Measurements from ENCODE around the gene A4GALT.
"Not testable (repeated sequence)": the region's sequence is repeated elsewhere in the genome, so short reads cannot be mapped to it uniquely, and the experiment has no call there.

A4GALT gene, protein sequence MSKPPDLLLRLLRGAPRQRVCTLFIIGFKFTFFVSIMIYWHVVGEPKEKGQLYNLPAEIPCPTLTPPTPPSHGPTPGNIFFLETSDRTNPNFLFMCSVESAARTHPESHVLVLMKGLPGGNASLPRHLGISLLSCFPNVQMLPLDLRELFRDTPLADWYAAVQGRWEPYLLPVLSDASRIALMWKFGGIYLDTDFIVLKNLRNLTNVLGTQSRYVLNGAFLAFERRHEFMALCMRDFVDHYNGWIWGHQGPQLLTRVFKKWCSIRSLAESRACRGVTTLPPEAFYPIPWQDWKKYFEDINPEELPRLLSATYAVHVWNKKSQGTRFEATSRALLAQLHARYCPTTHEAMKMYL

DNA sequence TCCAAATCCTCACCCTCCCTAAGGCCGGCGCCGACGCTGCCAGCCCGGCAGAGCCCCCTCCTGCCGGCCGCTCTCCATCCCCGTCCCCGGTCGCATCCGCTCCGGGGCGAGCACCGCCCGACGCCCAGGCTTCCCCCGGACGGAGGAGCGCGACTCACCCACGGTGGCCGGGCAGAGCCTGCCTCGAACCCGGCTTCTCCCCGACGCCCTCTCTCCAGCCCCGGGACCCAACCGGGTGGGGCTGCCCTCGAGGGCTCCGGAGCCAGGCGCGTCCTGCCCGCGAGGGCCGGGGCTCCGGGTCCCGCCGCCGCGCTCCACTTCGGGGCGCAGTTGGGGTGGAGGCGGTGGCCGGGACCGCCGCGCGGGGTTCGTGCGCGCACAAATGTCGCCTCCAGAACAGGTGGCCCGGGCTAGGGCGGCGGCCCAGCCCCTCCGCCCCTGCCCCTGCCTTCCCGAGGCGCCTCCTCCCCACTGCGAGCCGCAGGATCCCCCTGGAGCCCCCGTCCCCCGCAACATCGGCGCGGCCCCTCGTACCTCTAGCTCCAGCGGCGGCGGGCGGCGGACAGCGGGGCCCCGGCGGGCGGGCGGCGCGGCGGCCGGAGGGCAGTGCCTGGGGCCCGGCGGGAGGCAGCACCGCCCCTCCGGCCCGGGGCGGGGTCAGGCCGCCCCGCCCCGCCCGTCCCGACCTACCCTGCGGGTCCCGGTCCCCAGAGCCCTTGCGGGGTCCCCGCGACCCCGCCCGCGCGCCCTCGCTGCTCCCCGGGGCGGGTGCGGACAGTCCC lies at the start of gene A4GALT:
Gene A4GALT, minus strand, starts transcription at position 608 of the 782 bp plus-strand sequence. CDS start 26,919 bp downstream, outside the sequence.
- DNase-seq (ENCODE audit: low read depth), result no peak

DNA sequence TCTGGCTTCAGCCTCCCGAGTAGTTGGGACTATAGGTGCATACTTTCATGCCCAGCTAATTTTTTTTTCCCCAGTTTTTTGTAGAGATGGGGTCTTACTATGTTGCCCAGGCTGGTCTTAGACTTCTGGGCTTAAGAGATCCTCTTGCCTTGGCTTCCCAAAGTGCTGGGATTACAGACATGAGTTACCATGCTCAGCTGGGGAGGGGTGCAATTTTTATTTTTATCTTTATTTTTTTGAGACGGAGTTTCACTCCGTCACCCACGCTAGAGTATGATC lies 49.7 kb upstream of the A4GALT start:
- DNase-seq (ENCODE audit: low read depth), result no peak

DNA sequence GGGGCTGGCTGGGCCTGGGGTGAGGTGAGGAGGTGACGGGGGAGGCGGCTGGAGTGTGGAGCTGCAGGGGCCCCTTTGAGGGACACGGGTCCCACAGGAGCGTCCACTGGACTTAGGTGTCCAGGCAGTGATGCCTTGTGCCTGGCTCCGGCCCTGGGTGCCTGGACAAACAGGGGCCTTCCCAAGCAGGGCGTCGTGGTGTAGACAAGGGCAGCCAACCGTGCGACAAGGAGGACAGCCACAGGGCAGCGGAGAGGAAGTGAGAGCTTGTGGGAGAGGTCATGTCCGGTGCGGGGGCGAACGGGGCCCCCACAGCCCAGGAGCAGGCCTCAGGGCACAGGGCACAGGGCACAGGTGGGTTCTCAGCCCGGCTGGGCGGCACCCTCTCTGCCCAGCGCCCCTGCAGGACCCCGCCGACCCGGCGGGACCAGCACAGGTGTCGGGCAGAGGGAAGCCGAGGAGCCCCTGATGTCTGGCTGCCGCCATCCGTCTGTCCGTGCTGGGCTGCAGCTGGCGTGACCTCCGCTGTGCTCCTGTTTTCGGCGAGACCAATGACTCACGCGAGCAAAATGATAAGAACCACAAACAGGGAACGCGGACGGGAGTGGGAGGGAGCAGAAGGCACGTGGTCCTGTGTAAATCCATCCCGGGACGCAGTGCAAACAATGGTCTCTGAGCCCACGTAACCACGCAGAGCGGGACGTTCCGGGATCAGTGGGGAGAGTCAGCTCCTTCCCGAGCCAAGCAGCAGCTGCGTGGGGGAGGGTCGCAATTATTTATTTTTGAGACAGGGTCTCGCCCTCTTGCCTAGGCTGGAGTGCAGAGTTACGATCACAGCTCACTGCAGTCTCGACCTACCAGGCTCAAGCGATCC lies 49.1 kb upstream of the A4GALT start:
- DNase-seq (ENCODE audit: low read depth), result no peak

DNA sequence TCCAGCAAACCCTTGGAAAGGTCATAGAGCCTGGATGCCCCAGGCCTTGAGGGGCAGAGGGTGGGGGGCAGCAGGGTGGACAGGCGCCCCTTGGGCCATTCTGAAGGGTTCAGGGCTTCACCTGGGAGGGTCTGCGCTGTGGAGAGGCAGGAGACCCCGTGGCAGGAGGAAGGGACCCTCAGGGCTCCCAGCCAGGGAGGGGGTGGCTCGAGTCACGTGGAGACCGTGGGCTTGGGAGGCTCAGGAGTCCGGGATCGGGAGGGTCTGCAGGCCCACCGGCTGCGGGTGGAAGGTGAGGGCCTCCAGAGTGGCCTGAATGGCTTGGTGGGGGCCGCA lies 48.5 kb upstream of the A4GALT start:
- no peak for DNase-seq (ENCODE audit: low read depth)

DNA sequence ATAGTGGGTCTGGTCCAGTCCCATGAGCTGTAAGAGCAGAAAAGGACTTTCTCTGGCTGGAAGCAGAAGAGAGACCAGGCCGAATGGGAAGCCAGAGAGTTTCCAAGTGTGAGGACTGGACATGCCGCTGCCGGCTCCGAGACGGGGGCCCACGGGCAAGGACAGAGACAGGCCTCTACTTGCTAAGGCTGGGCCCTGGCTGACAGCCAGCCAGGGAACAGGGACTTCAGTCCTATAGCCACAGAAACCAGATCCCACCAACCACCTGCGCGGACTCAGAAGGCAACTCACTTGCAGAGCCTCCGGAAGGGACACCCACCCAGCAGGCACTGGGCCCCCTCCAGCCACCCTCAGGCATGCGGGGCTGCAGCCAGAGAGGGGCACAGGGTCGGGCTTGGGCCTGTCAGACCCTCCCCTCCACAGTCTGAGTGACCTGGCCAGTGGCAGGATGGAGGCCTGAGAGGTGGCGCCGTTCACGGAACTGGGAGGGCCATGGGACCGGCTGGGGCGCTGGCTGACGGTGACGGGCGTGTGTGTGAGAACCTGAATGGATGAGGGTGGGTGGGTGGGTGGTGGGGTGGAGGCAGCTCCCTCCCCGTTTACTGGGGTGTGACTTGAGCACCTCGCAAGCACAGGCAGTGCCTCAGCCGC lies 47.8 kb upstream of the A4GALT start:
- DNase-seq (ENCODE audit: low read depth), result no peak

DNA sequence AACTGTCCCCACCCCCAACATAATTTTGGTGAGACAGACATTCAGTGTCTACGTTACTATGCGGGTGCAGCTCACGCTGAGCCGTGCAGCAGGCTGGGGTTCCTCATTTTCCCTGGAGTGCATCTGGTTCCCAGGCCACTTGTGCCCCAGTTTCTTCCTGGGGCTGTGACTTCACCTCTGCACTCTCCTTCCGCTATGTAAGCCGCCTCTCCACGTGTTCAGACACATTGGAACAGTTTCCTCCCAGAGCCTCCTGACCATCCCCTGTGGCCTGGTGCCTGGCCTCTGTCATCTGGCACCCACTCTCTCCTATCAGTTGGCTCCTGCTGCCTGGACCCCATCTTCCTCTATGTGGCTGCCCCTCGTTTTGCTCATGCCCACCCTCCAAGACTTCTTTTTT lies 46.2 kb upstream of the A4GALT start:
- DNase-seq (ENCODE audit: low read depth), result no peak

DNA sequence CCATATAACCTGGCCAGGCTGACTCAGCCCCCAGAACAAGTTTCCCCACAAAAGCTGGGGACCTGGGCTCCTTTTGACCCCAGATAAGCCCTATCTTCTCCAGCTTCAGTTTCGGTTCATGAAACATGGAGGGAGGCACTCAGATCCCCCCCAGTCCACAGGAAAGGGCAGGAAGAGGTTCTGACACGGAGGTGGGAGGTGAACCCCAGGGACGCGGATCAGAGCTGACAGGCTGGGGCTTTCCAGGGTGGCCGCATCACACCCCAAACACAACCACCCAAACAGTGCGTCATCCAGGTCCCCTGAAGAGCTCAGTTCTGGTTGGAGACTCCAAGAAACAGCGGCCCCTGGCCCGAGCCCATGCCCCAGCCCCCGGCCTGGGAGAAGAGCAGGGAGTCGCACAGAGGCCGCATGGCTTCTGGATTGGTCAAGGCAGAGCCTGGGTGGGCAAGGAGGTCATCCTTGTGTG lies 44.3 kb upstream of the A4GALT start:
- DNase-seq (ENCODE audit: low read depth), result no peak

DNA sequence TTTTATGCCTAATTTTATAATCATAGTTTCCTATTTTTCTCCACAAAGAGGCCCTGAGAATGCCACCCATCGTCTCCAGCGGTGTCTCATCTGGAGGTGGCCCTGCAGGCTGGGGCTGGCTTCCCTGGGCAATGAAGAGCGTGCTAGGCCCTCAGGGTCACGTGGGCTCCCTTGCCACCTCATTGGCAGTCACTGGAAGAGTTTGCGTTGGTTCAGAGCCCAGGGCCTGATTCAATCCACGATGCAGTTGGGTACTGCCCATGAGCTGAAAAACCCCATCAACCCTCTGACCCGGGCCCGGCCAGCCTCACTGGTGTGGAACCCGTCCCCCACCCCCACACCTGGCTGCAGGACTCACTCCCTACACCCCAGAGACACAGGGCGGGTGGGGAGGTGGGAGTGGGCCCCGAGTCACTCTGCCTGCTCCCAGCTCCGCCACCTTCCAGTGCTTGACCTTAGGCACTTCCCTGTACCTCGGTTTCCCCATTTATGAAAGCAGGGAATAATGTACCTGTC lies 43.4 kb upstream of the A4GALT start:
- DNase-seq (ENCODE audit: low read depth), result no peak

DNA sequence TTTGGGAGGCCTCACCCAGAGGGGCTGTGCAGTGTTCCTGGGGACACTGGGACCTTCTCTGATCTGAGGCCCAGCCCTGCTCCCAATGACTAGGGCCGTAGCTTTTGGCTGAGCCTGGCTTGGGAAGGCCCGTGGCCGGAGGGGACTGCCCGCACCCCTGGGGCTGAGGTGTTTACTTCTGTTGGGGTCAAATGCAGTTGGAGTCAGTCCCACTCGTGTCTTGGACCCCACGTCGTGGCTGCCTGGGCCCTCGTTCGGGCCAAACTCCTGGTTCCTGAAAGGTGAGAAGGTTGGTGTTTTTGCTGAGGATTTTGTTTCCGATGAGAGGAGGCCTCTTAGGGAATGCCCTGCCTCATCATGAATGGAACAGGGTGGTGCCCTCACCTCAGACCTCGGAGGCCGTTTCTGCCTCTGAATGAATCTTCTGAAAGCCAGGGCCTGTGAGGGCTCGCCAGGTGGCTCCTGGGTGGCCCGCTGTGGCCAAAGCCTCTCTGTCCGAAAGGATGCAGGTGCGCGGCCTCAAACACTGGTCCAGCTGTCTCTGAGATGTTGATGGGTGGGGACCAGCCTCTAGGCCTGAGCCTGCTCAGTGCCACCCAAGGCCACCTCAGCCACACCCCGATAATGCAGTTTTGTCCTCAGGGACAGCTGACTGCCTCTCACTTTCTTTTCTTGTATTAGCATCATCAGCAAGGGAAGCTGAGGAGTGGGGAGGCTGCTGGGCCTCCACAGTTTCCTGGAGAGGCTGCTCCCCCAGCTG lies 40.3 kb upstream of the A4GALT start:
- no peak for DNase-seq (ENCODE audit: low read depth)

DNA sequence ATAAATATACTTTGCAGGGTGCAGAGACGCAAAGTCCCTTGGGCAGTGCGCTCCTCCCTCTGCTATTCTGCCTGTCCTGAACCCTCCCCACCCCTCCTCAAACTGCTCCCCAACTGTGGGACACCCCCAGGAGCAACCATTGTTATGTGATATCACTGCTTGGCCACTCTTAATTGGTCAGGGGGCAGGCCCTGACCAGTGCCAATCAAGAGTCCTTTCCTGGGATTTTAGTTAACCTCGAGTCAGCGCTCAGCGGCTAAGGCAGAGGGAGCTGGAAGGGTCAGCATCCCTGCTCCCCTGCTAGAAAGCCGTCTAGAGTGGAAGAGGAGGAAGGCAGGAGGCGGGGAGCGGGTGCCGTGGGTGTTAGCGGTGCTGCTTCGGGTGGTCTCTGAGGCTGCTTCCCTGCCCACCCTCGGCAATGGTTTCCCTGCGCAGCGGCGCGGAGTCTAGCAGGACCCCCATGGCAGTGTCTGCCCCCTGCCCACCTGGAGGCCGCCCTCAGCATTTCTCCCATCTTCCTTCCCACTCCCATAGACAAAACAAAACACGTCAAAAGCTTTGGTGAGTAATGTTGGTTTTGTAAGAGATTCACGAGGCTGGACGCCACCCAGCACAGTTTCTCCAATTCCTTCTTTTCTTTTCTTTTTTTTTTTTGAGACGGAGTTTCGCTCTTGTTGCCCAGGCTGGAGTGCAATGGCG lies 38.4 kb upstream of the A4GALT start:
- no peak for DNase-seq (ENCODE audit: low read depth)

DNA sequence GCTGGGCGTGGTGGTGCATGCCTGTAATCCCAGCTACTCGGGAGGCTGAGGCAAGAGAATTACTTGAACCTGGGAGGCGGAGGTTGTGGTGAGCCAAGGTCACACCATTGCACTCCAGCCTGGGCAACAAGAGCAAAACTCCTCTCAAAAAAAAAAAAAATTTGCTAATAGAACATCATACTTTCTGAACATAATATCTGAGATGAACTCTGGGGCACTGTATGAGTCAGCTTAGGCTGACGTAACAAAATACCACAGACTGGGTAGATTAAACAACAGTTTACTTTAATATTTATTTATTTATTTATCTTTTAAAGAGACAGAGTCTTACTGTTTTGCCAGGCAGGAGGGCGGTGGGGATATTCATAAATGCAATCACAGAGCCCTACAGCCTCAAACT lies 34.9 kb upstream of the A4GALT start:
- not testable (repeated sequence) for DNase-seq (ENCODE audit: low read depth)

DNA sequence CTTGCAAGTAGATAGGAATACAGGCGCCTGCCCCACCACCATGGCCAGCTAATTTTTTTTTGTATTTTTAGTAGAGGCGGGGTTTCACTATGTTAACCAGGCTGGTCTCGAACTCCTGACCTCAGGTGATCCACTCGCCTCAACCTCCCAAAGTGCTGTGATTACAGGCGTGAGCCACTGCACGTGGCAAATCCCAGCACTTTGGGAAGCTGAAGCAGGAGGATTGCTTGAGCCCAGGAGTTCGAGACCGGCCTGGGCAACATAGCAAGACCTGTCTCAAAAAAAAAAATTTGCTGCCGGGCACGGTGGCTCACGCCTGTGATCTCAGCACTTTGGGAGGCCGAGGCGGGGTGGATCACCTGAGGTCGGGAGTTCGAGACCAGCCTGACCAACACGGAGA lies 34.5 kb upstream of the A4GALT start:
- DNase-seq (ENCODE audit: low read depth), result not testable (repeated sequence)

DNA sequence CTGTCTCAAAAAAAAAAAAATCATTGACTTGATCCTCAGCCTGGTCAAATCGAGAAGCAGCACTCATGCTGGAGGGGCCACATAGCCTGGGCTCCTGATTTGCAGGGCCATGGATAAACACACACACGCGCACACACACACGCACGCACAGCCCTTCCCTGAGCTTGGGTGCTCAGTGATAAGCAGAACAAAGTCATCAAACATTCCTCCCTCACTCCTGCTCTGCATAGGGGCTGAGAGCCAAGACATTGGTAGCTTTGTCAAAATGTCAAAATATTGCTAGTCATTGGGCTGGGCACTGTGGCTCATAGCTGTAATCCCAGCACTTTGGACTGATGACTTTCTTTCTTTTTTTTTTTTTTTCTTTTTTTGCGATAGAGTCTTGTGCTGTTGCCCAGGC lies 34.0 kb upstream of the A4GALT start:
- DNase-seq (ENCODE audit: low read depth), result no peak

DNA sequence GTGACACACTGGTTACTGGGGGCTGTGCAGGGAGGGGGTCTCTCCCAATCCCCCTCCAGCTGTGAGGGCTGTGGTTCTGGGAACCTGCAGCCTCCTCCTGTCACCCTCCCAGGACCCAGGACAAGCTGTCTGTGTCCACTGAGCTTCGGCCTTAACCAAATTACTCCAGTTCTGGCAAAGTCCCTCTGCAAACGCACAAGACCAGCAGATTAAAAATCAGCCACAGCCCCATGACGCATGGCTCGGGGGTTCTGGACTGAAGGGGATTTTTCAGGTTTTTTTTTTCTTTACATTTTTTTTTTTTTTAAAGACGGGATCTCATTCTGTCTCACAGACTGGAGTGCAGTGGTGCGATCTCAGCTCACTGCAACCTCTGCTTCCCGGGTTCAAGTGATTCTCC lies 32.2 kb upstream of the A4GALT start:
- no peak for DNase-seq (ENCODE audit: low read depth)

DNA sequence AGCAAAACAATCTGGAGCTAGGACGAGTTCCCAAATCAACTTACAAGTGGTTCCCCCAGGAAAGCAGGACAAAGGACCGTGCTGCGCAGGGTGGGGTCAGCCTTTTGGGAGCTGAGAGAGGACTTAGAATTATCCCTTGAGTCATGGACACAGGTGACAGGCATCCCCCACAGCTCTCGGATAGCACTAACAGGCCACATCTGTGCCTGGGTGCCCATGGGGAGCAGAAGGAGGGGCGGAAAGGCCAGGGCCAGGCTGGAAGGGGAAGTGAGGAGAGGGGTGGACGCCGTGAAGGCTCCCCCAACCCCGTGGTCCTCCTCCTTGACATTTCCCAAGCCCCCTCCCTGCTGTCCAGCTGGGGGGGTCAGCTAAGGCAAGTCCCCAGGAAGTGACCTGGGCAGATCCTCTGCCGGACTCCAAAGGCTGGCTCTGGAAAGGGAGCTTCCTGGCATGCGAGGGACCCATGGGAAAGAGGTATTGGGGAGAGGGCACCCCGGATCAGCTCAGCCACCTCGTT lies 31.6 kb upstream of the A4GALT start:
- DNase-seq (ENCODE audit: low read depth), result no peak

DNA sequence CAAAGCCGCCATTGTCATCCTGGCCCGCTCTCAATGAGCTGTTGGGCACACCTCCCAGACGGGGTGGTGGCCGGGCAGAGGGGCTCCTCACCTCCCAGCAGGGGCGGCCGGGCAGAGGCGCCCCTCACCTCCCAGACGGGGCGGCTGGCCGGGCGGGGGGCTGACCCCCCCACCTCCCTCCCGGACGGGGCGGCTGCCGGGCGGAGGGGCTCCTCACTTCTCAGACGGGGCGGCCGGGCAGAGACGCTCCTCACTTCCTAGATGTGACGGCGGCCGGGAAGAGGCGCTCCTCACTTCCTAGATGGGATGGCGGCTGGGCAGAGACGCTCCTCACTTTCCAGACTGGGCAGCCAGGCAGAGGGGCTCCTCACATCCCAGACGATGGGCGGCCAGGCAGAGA lies 29.8 kb upstream of the A4GALT start:
- DNase-seq (ENCODE audit: low read depth), result not testable (repeated sequence)

DNA sequence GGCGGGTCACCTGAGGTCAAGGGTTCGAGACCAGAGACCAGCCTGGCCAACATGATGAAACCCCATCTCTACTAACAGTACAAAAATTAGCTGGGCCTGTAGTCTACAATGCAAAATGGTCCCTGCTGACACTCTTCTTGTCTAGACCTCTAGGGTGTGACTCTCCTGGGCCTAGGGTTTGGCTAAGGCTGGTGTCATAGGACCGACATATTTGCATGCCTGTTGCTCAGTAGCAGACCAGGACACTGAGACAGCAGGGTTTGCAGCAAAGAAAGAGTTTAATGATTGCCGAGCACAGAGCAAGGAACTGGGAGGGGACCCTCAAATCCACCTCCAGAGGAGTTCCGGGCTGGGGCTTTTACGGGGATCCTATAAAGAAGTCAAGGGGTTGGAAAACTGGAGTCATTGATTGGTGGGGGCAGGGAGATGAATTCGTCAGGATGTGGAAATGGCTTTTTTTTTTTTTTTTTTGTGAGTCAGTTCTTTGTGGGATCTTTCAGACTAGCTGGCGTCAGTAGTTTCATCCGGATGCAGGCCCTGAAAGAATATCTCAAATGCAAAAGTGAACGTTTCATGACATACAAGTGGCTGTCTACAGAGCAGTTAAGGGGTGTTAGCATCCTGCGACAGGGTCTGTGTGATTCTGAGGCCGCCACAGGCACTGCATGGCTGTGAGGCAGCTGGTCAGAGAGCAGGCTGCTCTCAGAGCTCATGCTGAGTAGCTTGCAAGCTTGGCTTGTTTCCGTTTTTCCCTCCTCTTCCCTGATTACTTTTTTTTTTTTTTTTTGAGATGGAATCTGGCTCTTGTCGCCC lies 27.2 kb upstream of the A4GALT start:
- DNase-seq (ENCODE audit: low read depth), result no peak

DNA sequence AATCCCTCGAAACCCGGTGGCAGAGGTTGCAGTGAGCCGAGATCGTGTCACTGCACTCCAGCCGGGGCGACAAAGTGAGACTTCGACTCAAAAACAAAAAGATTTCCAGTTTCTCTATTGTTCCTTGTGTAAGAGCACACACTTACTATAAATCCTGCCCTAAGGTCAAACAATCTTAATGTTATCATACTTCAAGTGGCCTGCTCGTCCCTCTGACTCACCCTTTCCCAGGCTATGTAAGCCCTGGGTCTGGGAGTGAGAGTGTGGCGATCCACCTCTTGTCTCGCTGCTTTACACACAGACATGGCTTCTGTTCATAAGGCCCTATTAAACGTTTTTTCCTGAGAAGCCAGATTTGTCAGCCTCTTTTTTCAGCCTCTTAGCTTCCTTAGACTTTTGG lies 24.4 kb upstream of the A4GALT start:
- no peak for DNase-seq (ENCODE audit: low read depth)

DNA sequence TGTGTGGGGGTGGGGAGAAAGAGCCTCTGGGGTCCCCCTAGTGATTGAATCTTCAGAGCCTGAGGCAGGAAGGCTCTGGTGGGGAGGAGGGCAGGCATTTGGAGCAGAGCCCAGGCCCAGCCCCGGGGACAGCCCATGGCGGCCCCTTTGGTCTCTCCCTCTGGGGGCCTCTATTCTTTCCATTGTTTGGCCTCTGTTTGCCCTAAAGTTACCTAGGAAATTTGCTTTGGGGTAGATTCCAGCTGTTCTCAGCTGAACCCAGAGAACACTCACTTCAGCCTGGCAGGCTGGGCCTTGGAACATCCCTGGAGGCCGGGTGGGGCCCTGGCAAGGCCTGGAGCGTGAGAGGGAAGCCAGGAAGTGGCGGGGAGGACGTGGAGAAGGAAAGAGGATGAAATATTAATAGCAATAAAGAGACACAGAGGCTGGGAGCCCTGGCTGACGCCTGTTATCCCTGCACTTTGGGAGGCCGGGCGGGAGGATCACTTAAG lies 22.9 kb upstream of the A4GALT start:
- DNase-seq (ENCODE audit: low read depth), result no peak

Measured in activated gamma-delta T cell treated with anti-CD3 and anti-CD28 coated beads, Interleukin-2, amount 50 U/mL, for 16 hours (primary cell).